ENCODE measurements around the gene UBE4A. TPM values are rescaled to one million over a fixed set of nuclear protein-coding genes. Genes with fewer than 3 reads are reported as not detected.

Gene UBE4A
- total and polyA plus RNA-seq, 10 of the 15 experiments (the other 5 are each of a cell fraction or from before 2014, with no cell fraction given) = 6.2 to 39.6 (median 30.3) TPM

DNA sequence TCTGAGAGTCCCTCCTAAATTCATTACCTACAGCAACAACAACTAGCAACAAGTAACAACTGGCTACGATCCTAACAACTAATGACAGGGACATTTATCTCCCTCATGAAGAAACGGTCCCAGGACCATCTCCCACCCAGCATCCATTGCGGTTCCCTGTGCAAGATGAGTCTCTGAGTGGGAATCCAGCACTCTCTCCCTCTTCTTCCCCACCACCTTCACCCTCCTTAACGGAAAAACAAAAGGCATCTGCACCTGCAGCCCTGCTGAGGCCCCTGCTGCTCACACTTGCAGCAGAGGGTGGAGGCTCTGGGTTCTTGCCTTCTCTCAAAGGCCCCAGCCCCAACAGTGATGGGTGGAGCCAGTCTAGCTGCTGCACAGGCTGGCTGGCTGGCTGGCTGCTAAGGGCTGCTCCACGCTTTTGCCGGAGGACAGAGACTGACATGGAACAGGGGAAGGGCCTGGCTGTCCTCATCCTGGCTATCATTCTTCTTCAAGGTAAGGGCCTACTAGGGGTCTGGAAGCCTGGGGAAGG is 15.4 kb upstream of the UBE4A start, which contains the start of gene CD3G:
TSS of gene CD3G (plus strand) at position 364 of the 535 bp plus-strand sequence. CDS start at position 444, 80 bp downstream.
- no TSS peak for BruUV-seq (replicated peaks)
- SMC1A ChIA-PET (ENCODE audit: uncharacterized antibody, unreplicated experiment) = no interaction called here
- H3K4me2 ChIP-seq (ENCODE audit: control insufficient read depth, insufficient read depth) = no peak within 1 kb of the TSS
- H3K27ac ChIP-seq (ENCODE audit: control insufficient read depth, insufficient read depth) = no peak within 1 kb of the TSS
- 44% methylated on average over 6 of the region's 6 CpGs for WGBS (ENCODE audit: insufficient coverage, insufficient replicate concordance, low lambda C conversion rate, missing lambda C conversion rate)
- no peak within 1 kb of the TSS for H3K4me3 ChIP-seq
- H3K27me3 ChIP-seq (replicated peaks in 1 of 2; ENCODE audit: control insufficient read depth in 2 of 2, insufficient read depth in 2 of 2, low read length in 1 of 2) = peaks cover 0 to 4% of the 10 kb centered on the region in 2 experiments; a peak in 2 of 4 replicates
- H4K20me1 ChIP-seq (ENCODE audit: control insufficient read depth, insufficient read depth) = no peaks in the 10 kb centered on the region
- no peak for TF ChIP-seq SUZ12 (IDR thresholded peaks at IDR 0.05; ENCODE audit: unreplicated experiment)
- no peak for TF ChIP-seq MTA3 (IDR thresholded peaks at IDR 0.05; ENCODE audit: borderline replicate concordance, low read length)
- TF ChIP-seq WRNIP1 (IDR thresholded peaks at IDR 0.05; ENCODE audit: borderline replicate concordance, low read depth, low read length) = no peak
- no peak for TF ChIP-seq ETV6 (conservative IDR thresholded peaks at IDR 0.05 in 1 of 2, IDR thresholded peaks at IDR 0.05 in 1 of 2; ENCODE audit: borderline replicate concordance in 1 of 2, low read depth in 1 of 2)
- no peak for TF ChIP-seq ZNF24 (IDR thresholded peaks at IDR 0.05)
- no peak for TF ChIP-seq SREBF2 (IDR thresholded peaks at IDR 0.05; ENCODE audit: low read length)
- no peak for TF ChIP-seq CEBPB (IDR thresholded peaks at IDR 0.05; ENCODE audit: borderline replicate concordance in 1 of 2, low read depth in 2 of 2, low read length in 2 of 2)
- TF ChIP-seq POLR2A (IDR thresholded peaks at IDR 0.05; ENCODE audit: low read depth, low read length) = peak; percentile 34; the same call in 1 of the 2 replicates
- TF ChIP-seq HDAC2 (IDR thresholded peaks at IDR 0.05) = no peak
- H2AFZ ChIP-seq (ENCODE audit: control insufficient read depth, low read depth, low read length) = no peak within 1 kb of the TSS
- no peaks in the 10 kb centered on the region for H3K79me2 ChIP-seq (ENCODE audit: control insufficient read depth, insufficient read depth, low read length)
- ATAC-seq (no peak), DNase-seq (ENCODE audit: low read depth, low spot score) (no peak), FAIRE-seq (no peak)
- H3K4me1 ChIP-seq (ENCODE audit: control insufficient read depth, insufficient read depth, low read length) = no peaks in the 10 kb centered on the region
- in situ Hi-C loops (cut with MboI) (no loop called here), intact Hi-C loops (cut with micrococcal nuclease; ENCODE audit: unreplicated experiment) (no loop called here)
- CTCF ChIA-PET = interaction anchor here (0.7 to 1.1 kb wide), 2 partner anchors 47 to 49 kb away, joined by 3 to 4 read pairs; no protein-coding TSS in a partner anchor
- H3K9me3 ChIP-seq (replicated peaks; ENCODE audit: control insufficient read depth, insufficient read depth, low read length) = no peaks in the 10 kb centered on the region
- POLR2A ChIA-PET = no interaction called here
- RAD21 ChIA-PET (ENCODE audit: unreplicated experiment) = no interaction called here
- H3K9ac ChIP-seq (ENCODE audit: control insufficient read depth, insufficient read depth, low read length) = no peak within 1 kb of the TSS
- no peaks in the 10 kb centered on the region for H3K36me3 ChIP-seq (ENCODE audit: control insufficient read depth in 2 of 2, insufficient read depth in 2 of 2, low read length in 1 of 2)
